ENCODE results near the gene THRAP3. TPM values are rescaled to one million over a fixed set of nuclear protein-coding genes. Genes with fewer than 3 reads are reported as not detected.

The THRAP3 gene
- total and polyA plus RNA-seq, 8 donors = 22.2 to 97.9 (median 33.6) TPM

DNA sequence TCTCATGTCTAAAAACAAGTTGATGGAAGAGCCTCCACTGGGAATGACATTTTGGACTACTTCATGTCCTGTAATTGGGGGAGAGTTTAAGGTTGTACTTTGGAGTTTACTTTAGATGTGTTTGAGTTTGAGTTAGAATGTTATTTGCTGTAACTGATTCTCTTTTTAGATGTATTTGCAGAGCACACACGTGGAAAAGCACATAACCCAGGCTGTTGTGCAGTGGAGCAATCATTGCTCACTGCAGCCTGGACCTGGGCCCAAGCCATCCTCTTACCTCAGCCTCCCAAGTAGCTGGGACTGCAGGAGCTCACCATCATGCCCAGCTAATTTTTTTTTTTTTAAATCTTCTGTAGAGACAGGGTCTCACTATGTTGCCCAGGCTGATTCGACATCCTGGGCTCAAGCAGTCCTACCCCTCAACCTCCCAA, 45.2 kb downstream of the THRAP3 start:
- peak; percentile 70 to 84 for DNase-seq
- TF ChIP-seq, protein P1, sequence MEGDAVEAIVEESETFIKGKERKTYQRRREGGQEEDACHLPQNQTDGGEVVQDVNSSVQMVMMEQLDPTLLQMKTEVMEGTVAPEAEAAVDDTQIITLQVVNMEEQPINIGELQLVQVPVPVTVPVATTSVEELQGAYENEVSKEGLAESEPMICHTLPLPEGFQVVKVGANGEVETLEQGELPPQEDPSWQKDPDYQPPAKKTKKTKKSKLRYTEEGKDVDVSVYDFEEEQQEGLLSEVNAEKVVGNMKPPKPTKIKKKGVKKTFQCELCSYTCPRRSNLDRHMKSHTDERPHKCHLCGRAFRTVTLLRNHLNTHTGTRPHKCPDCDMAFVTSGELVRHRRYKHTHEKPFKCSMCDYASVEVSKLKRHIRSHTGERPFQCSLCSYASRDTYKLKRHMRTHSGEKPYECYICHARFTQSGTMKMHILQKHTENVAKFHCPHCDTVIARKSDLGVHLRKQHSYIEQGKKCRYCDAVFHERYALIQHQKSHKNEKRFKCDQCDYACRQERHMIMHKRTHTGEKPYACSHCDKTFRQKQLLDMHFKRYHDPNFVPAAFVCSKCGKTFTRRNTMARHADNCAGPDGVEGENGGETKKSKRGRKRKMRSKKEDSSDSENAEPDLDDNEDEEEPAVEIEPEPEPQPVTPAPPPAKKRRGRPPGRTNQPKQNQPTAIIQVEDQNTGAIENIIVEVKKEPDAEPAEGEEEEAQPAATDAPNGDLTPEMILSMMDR (IDR thresholded peaks at IDR 0.05) = no peak
- TF ChIP-seq POLR2AphosphoS5 (IDR thresholded peaks at IDR 0.05) = peak in 2 of 3 donors; percentile 38 to 76
- peak overlapping the region; percentile 54 to 82 (median 73) for H3K27ac ChIP-seq
- H3K4me3 ChIP-seq = no peak overlapping the region
- peaks cover 22 to 82% (median 53%) of the 10 kb centered on the region in 4 donors for H3K4me1 ChIP-seq
- H3K36me3 ChIP-seq = peaks cover 5 to 45% (median 24%) of the 10 kb centered on the region in 4 donors
- H3K9me3 ChIP-seq = no peaks in the 10 kb centered on the region
- no peaks in the 10 kb centered on the region for H3K27me3 ChIP-seq
- intact Hi-C loops (cut with DNase I; ENCODE audit: low total_unique reads) = no loop called here
- WGBS, 5 donors = 30 to 48% (median 42%) methylated on average over 2 of the region's 2 CpGs

DNA sequence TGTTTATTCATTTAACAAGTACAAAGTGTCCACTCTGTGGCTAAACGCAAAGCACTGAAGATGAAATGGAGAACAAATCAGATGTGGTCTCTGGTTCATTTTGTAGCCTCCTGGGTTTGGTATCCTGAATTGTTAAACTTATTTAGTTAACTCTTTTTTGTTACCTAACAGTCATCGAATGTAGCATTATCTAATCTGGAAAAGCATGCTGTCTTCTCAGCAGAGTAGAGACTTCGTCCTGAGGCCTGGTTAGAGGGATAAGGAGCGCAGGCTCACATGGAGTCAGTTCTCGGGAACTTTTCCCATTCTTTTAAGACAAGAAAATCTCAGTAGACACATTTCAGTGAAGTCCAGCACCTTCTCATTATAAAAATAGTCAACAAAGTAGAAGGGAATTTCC, 48.8 kb downstream of the THRAP3 start:
- intact Hi-C loops (cut with DNase I; ENCODE audit: low total_unique reads) = no loop called here
- DNase-seq = no peak
- Histone ChIP-seq H3K9me3 (no peaks in the 10 kb centered on the region), H3K36me3 (peaks cover 5 to 35% (median 24%) of the 10 kb centered on the region in 4 donors), H3K27me3 (no peaks in the 10 kb centered on the region), H3K27ac (peak overlapping the region in 2 of 5 donors; percentile 26 to 29), H3K4me1 (peaks cover 22 to 77% (median 39%) of the 10 kb centered on the region in 4 donors), H3K4me3 (no peak overlapping the region)
- 41 to 69% (median 50%) methylated on average over 5 of the region's 5 CpGs for WGBS, 5 donors
- TF ChIP-seq POLR2AphosphoS5 (IDR thresholded peaks at IDR 0.05) = no peak
- no peak for TF ChIP-seq POLR2A (IDR thresholded peaks at IDR 0.05)
- TF ChIP-seq, protein P1 (IDR thresholded peaks at IDR 0.05) = no peak
- no peak for TF ChIP-seq EP300 (IDR thresholded peaks at IDR 0.05)

GRCh38 chr1:36274201-36274600, 50.0 kb downstream of the THRAP3 start:
- no peaks in the 10 kb centered on the region for H3K9me3 ChIP-seq
- DNase-seq = no peak
- H3K27me3 ChIP-seq = no peaks in the 10 kb centered on the region
- H3K4me3 ChIP-seq = no peak overlapping the region
- peaks cover 5 to 35% (median 22%) of the 10 kb centered on the region in 4 donors for H3K36me3 ChIP-seq
- TF ChIP-seq EP300 (IDR thresholded peaks at IDR 0.05) (no peak), POLR2AphosphoS5 (IDR thresholded peaks at IDR 0.05) (no peak), POLR2A (IDR thresholded peaks at IDR 0.05) (no peak)
- TF ChIP-seq, protein P1 (IDR thresholded peaks at IDR 0.05) = no peak
- H3K4me1 ChIP-seq = peaks cover 15 to 77% (median 40%) of the 10 kb centered on the region in 4 donors
- WGBS, 5 donors = 85 to 100% (median 94%) methylated on average over 1 of the region's 1 CpG
- no peak overlapping the region for H3K27ac ChIP-seq
- intact Hi-C loops (cut with DNase I; ENCODE audit: low total_unique reads) = no loop called here

DNA sequence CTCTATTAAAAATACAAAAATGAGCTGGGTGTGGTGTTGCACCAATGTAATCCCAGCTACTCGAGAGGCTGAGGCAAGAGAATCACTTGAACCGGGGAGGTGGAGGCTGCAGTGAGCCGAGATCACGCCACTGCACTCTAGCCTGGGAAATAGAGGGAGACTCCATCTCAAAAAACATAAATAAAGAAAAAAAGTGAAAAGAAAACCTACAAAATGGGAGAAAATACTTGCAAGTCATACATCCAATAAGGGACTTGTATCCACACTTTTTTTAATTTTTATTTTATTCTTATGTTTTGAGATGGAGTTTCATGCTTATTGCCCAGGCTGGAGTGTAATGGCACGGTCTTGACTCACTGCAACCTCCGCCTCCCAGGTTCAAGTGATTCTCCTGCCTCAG, 52.4 kb downstream of the THRAP3 start:
- no peak for DNase-seq
- intact Hi-C loops (cut with DNase I; ENCODE audit: low total_unique reads) = no loop called here
- Histone ChIP-seq H3K27ac (no peak overlapping the region), H3K9me3 (no peaks in the 10 kb centered on the region), H3K36me3 (peaks cover 0 to 26% (median 13%) of the 10 kb centered on the region in 4 donors), H3K4me1 (peaks cover 8 to 72% (median 45%) of the 10 kb centered on the region in 4 donors), H3K4me3 (no peak overlapping the region), H3K27me3 (no peaks in the 10 kb centered on the region)
- TF ChIP-seq POLR2AphosphoS5 (IDR thresholded peaks at IDR 0.05) (no peak), EP300 (IDR thresholded peaks at IDR 0.05) (no peak), POLR2A (IDR thresholded peaks at IDR 0.05) (no peak)
- TF ChIP-seq, protein P1 (IDR thresholded peaks at IDR 0.05) = no peak
- WGBS, 5 donors = 96 to 99% (median 97%) methylated on average over 6 of the region's 6 CpGs
